NCI-H1417 treated with DMSO at 0.1 percent for 48 hours (cell line): ENCODE results near the gene MED25.
A peak's percentile ranks its signal among the peaks of the same experiment; 100 is the strongest.

ENCODE experiments used
- DNase-seq: peaks from one replicate; lab custom pipeline; 2025; lab: John Stamatoyannopoulos, UW

MED25 gene

GRCh38 chr19:49873834-49874233 lies 55.7 kb downstream of the MED25 start:
- no peak for DNase-seq

GRCh38 chr19:49874503-49875157 lies 56.5 kb downstream of the MED25 start:
- no peak for DNase-seq

DNA sequence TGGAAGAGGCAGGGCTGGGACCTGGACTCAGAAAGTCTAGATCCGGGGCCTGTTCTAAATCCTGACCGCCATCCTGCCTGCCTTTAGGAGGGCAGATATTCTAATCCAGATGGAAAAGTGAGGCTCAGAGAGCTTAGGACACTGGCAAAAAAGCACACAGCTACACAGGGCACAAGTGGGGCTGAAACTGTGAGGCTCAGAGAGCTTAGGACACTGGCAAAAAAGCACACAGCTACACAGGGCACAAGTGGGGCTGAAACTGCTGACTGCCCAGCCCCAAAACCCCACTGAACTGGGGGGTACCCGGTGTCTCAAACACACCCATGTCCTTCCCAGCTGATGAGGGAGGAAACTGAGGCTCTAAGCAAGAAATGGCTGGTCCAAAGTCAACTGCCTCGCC lies 57.1 kb downstream of the MED25 start:
- no peak for DNase-seq

DNA sequence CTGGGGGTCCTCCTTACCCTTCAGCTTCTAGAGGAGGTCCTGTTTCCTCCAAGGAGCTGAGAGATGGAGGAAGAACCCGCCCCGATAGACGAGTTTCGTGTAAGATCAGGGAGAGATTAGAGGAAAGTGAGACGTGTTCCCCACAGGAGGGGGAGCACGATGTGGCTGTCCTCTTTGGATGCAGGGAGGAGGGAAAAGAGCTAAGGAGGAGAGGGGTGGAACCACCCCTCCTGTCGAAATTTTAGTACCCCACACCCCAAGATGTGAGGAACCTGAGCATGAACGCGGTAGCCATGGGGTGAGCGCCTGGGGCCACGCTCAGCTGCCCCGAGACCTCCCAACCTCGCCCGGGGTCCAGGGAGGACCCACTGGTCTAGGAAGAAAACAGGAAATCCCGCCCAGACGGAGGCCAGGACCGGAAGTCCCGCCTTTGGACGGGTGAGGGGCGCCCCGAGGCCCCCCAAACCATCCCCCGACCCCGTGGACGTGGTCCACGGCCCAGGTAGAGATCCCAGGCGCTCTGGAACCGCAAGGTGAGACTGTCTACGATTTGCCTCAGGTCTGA lies 57.9 kb downstream of the MED25 start:
- DNase-seq = no peak

- peak; percentile 94 for DNase-seq
Measured at GRCh38 chr19:49876422-49877019, 58.4 kb downstream of the MED25 start.

- DNase-seq = peak; percentile 97
Measured at GRCh38 chr19:49877020-49877878, 59.2 kb downstream of the MED25 start, which contains the start of the genes AKT1S1 and TBC1D17. AKT1S1 (minus strand) TSS chr19:49877355; CDS start chr19:49873295, 4,060 bp downstream. TBC1D17 (plus strand) TSS chr19:49877702; CDS start chr19:49877724, 22 bp downstream.

- DNase-seq = peak; percentile 82
Measured at GRCh38 chr19:49877879-49878743, 60.0 kb downstream of the MED25 start.

DNA sequence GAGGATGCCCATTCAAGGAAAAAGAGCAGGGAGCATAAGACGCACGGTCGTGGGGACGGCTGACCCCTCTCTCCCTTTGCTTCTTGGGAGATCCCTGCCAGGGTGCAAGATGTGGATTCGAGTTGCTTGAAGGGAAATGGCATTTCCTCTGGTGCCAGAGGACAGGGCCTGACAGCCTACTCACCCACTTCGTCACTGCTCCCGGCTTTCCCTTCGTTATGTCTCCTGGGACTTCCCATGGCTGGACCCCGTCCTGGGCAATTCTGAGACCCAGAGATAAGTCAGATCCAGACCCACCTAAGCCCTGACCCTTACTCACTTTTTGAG lies 60.6 kb downstream of the MED25 start:
- no peak for DNase-seq

DNA sequence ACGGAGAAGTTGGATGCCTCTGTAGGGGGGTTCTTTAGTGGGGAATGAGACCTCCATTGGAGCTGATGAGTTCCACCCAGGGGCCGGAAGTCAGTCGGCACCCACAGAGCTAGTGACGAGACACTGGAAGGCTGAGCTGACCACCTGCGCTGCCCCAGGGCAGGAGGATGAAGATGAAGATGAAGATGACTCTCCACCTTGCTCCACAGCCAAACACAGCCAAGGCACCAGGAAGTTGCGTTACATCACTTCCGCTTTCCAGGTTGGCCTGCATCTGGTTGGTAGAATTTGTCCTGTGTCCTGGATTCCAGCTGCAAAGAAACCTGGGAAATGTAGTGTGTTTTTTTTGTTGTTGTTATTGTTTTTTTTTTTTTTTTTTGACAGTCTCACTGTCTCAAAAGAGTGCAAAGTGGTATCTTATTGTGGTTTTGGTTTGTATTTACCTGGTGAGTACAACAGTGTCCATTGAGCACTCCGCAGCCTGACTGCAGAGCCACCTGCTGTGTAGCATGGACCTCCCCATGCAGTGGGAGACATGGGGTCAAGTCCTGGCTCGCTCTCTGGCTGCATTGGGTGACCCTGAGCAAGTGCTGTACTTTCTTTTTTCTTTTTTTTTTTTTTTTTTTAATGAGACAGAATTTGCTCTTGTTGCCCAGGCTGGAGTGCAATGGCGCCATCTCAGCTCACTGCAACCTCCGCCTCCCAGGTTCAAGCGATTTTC lies 61.3 kb downstream of the MED25 start:
- no peak for DNase-seq

DNA sequence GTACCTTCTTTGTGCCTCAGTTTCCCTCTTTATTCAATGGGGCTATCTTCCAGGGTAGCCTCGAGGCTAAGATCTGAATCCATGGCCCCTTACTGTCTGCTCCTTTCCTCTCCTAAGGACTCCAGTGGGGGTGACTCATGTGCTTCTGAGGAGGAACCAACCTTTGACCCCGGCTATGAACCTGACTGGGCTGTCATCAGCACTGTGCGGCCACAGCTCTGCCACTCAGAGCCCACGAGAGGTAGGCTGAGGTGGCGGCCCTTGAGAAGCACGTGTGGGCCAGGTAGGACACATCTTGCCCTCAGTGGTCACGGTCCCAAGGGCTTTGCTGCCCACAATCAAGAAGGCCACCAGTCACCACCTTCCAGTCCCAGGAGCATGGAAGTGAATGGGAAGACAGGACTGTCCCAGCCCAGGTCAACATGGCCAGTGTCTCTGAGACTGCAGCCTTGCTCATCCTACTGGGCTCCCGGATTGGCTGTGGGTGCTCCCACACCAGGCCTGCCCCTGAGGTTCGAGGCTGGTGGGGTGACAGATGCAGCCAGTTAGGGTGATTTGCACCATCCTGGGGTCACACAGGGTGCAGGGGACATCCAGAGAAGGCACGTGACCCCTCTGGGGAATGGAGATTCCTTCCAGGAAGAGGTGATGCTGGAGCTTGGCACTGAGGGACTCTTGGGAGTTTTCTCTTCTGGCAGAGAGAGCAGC lies 62.2 kb downstream of the MED25 start:
- DNase-seq = no peak

DNA sequence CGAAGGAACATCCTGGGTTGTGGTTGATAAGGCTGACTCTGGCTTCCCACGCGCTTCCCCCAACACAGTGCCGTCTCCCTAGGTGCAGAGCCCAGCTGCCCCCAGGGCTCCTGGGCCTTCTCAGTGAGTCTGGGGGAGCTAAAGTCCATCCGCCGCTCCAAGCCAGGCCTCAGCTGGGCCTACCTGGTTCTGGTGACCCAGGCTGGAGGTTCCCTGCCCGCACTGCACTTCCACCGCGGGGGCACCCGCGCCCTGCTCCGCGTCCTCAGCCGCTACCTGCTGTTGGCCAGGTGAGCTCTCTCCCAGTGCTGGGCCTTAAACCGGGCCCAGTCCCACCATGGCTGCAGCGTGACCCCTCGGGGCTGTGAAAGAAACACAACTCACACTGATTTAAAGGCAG lies 63.1 kb downstream of the MED25 start:
- DNase-seq = no peak

DNA sequence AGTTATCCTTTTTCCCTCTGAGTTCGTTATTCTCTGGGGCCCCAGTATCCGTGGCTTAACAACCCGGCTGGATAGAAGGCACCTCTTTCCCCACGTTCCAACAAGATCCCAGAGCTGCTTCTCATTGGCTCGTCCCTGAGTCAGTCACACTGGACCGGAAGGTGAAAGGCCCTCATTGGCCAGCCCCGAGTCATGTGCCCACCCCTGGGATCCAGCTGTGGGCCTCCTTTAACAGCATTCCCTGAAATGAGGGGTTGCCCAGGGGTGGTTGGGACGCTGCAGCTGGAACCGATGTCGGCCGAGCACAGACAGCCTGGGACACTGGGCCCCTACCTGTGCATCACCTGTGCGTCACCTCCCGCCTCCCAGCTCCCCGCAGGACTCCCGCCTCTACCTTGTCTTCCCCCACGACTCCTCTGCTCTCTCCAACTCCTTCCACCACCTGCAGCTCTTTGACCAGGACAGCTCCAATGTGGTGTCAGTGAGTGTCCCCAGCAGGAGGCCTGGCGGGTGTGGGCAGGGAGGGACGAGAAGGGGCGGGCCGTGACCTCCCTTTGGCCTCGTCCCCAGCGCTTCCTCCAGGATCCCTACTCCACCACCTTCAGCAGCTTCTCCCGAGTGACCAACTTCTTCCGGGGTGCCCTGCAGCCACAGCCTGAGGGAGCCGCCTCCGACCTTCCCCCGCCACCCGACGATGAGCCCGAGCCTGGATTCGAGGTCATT lies 63.7 kb downstream of the MED25 start:
- no peak for DNase-seq

- DNase-seq = no peak
Measured at GRCh38 chr19:49882643-49883042, 64.6 kb downstream of the MED25 start.

- DNase-seq = no peak
Measured at GRCh38 chr19:49883094-49883493, 65.0 kb downstream of the MED25 start.

- no peak for DNase-seq
Measured at GRCh38 chr19:49884109-49884508, 66.0 kb downstream of the MED25 start.

DNA sequence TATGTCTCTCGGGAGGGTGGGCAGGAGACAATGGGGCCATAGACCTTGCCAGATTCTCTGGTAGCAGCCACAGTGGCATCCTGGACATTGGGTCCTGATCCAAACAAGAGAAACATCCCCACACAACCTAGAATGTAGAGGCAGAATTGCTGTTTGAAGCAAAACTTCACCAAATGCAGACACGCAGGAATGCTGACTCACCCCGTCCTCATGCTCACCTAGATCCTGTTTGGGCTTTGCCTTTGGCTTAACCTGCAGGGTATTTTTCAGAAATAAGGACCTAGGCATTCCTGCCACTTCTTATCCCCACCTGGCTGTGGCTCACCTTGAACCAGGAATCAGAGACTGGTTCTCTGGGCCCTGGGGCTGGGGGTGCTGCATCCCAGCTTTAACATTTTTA lies 66.7 kb downstream of the MED25 start:
- DNase-seq = no peak
